GM12865 (cell line): ENCODE measurements around the gene FBLL1.

ENCODE experiments used
- DNase-seq: peaks from one replicate; pipeline ENCODE4 v3.0.0; 2010; ENCODE audit warnings: low read depth
- H3K4me3 ChIP-seq: 2 replicates; pipeline ENCODE4 v1.5.1; 2011; ENCODE audit warnings: mild to moderate bottlenecking, low read depth, low read length, control low read depth
- CTCF ChIP-seq: IDR thresholded peaks from 2 replicates; pipeline ENCODE4 v1.5.1; 2011; ENCODE audit warnings: low read length, control low read depth, low read depth, inconsistent platforms; ENCODE audit not compliant: insufficient read depth; ENCODE audit errors: missing control alignments

Gene FBLL1

GRCh38 chr5:168580227-168580508, 51.1 kb downstream of the FBLL1 start:
- no peak for DNase-seq
- no peak for TF ChIP-seq CTCF
- peak overlapping the region; percentile 80 for H3K4me3 ChIP-seq
